CD4-positive, alpha-beta T cell treated with Interferon alpha-2 for 1 hour (primary cell): Measurements from ENCODE around the gene CA5B.
"Not testable (repeated sequence)": the region's sequence is repeated elsewhere in the genome, so short reads cannot be mapped to it uniquely, and the experiment has no call there.

Source experiments
- DNase-seq, 2 donors: peaks; one replicate each; pipeline ENCODE4 v3.0.0-alpha.2; 2020 to 2022

CA5B gene

GRCh38 chrX:15815779-15816437 lies 77.8 kb downstream of the CA5B start:
- DNase-seq = peak; percentile 20 to 44

GRCh38 chrX:15816438-15816809 lies 78.4 kb downstream of the CA5B start:
- DNase-seq = no peak

GRCh38 chrX:15816886-15817285 lies 78.8 kb downstream of the CA5B start:
- peak; percentile 32 to 66 for DNase-seq

- DNase-seq = no peak
Measured at GRCh38 chrX:15820106-15821073, 82.3 kb downstream of the CA5B start.

GRCh38 chrX:15822922-15823321 lies 84.9 kb downstream of the CA5B start:
- DNase-seq = no peak

- no peak for DNase-seq
Measured at GRCh38 chrX:15825936-15826335, 87.9 kb downstream of the CA5B start.

- DNase-seq = no peak
Measured at GRCh38 chrX:15829217-15829616, 91.1 kb downstream of the CA5B start.

- DNase-seq = not testable (repeated sequence)
Measured at GRCh38 chrX:15831347-15831746, 93.3 kb downstream of the CA5B start.

GRCh38 chrX:15834053-15834452 lies 96.0 kb downstream of the CA5B start:
- DNase-seq = no peak

GRCh38 chrX:15834827-15835595 lies 96.9 kb downstream of the CA5B start:
- no peak for DNase-seq
